ENCODE measurements around the gene FCHSD2.

Gene FCHSD2

DNA sequence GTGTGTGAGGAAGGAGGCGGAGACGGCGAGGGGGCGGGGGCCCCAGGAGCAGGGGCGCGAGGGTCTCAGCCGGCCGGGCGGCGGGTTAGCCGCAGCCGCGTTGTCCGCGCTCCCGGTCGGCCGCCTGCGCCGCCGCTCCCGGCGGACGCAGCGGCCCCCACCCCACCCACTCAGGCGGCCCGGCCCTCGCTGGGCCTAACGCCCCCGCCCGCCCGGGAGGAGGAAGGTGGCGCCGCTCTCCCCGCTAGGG is at the start of gene FCHSD2:
Gene FCHSD2 (minus strand): TSS at position 191 of the 250 bp plus-strand sequence. CDS start 441 bp downstream, outside the sequence.
- no peak for DNase-seq (ENCODE audit: low spot score)

DNA sequence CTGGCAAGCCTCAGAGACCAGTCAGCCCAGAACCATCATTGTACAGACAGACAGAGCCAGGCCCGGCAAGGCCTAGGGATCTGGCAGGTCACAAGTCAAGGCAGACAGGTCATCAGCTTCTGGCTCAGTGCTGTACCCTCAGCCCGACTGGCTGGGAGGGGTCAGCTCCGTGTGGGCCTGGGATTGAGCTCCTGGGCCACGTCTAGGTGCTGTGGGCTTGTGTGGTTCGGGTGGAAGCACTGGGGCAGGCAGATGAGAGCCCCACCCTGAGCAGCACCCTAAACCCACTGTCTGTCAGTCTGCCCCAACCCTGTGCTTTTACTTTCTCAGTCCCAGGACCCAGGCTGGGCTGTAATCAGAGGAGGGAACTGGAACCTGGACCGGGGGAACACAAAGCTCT is 49.0 kb upstream of the FCHSD2 start:
- no peak for DNase-seq (ENCODE audit: low spot score)

DNA sequence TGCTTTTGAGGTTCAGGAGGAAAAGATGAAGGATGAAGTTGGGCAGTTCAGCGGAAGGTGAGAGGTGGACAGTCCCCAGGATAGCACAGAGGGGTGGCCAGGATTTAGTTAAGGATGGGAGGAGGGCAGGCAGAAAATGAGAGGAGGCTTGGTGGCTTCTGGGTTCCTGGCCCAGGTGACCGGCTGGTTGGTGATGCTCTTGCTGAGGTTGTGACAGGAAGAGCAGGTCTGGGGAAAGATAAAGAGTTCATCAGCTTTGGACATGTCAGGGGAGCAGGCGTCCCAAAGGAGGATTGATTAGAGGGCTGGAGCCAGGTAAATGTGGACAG is 48.4 kb upstream of the FCHSD2 start:
- DNase-seq (ENCODE audit: low spot score), result no peak

DNA sequence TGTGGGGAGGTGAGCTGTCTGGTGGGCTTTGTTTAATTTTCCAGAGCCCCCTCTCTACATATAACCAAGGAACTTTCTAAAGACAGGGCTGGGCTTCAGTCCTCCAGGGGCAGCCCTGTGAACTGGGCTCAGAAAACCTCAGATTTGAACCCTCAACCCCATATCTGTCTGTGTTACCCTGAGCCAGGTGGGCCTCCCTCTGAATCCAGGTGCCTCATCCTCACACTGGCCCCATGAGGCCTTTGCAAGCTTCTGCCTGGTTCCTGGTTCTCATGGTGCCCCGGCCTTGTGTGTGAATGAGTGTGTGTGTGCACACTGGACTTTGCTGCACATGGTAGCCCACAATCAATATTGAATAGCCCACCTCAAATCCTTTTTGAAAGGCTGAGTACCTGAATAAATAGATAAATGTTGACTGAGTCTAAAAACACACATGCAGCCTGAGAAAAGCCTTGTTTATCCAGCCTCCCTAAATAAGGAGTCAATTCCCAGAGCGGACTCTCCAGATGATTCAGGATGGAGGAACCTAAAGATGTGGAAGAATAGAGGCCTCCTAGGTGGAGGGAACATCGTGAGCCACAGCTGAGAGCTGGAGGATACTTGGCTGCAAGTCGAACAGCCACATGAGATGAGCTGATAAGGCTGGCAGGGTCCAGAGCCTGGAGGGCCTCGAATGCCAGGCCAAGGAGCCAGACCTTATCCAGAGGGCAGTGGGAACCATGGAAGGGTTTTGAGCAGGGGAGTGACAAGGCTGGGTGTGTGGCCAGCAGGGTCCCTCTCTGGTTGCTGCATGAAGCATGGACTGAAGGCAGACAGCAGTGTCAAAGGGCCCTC is 47.8 kb upstream of the FCHSD2 start:
- no peak for DNase-seq (ENCODE audit: low spot score)

DNA sequence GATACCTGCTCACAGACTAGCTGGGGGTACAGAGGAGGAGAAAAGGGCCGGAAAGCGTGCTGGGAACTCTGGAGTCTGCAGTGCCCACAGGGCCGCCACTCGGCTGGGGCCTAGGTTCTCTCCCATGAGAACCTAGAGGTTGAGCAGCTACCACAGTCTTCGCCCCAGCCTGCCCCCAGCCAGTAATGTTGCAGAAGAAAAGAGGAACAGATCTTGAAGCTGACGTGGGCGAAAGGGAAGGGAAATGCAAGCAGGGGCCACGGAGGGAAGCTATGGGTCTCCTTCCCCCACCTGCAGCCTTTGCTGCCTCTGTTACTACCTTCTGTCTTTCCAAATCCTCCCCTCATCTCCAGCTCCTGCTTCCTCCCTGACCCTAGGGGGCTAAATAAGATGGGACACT is 47.2 kb upstream of the FCHSD2 start:
- DNase-seq (ENCODE audit: low spot score), result no peak

DNA sequence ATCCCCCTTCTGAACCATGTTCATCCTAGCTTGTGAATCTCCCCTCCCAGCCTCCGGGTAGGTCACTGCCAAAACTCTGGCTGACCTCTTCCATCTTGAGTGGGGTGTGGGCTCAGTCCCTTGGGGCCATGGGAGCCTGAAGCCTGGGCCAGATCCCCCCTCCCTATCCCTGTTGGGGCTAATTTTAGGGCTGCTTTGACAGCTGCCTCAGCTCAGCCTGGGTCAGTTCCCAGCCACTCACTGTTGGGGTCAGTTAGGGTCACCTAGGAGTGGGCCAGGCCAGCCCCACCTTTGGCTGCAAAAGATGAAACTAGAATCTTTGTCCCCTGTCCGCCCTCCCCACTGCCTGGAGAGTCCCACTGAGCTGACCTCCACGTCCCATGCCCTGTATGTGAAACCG is 46.2 kb upstream of the FCHSD2 start:
- no peak for DNase-seq (ENCODE audit: low spot score)

DNA sequence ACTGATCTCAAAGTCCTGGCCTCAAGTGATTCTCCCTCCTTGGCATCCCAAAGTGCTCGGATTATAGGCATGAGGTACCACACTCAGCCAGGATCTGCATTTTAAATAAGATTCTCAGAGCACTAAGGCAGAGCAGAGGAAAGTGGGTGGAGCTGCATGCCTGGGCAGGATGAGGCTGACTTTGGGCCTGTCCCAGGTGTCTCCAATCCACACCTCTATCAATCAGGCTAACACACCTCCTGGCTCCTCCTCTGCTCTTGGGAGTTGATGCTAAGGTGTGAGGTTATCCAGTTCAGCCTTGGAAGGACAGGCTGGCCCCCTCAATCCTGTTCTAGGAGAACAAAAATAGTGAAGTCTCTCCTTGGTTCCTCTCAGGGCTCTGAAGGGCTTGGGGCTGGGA is 45.7 kb upstream of the FCHSD2 start:
- DNase-seq (ENCODE audit: low spot score), result no peak

DNA sequence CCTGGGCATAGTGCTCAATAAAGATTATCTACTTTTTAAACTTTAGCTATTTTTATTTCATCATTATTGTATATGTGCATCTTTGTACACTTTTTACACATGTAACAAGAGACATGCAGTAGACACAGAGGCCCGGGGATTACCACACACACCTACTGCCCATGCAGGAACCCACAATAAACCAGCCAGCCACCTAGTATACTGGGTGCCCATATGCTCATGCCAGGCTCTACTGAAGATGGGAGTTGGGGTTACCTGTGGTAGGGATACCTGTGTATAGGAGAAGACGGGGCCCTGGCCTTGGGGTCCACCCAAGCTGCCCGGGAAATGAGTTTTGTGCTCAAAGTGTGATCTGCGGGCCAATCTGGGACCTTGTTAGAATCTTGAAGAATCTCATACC is 44.8 kb upstream of the FCHSD2 start:
- no peak for DNase-seq (ENCODE audit: low spot score)

DNA sequence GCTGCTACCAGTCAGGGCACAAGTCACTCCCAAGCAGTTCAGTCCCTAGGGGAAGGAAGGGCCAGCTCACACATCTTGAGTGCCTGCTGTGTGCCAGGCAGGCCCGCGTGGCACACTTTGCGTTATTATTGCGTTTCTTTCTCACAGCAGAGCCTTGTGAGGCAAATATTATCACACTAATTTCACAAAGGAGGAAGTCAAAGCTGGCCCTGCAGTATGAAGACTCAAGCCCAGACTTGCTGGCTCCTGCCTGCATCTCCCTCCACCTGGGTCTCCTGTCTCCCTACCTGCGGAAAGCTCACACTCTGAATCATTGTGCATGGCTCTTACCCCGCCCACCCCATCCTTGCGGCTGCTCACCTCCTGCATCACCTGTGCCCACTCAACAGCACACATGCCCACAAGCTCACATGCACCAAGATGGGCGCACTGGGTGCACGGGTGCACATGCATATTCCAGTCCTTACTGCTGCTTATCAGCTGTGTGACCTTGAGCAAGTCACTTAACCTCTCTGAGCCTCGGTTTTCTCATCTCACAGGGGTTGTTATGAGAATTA is 44.3 kb upstream of the FCHSD2 start:
- no peak for DNase-seq (ENCODE audit: low spot score)

DNA sequence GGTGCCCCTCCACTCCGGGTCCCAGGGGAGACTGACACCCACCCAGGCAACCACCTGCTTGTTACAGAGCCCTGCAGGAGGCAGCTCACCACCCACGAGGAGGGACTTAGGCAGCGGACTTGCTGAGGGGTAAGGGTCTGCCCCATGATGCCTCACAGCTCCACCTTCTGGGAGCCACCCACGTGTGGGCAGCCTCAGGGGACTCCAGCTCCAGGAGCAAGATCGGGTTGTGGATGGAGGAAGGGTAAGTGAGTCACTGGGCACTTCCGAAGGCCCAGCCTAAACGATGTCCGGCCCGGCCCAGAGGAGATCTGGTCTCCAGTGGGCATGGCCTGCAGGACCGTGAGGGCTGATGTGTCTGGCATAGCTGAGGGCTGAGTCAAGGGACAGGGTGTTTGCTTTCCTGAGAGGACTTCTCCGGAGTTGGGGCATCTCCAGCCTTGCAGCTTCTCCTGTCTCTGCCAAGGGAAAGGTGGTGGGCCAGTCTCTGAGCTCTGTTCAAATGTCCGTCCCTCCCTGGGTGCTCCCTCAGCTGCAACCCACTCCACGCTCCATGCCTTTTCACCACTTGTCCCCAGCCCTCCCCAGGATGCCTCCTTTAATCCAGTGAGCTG is 43.7 kb upstream of the FCHSD2 start:
- no peak for DNase-seq (ENCODE audit: low spot score)

DNA sequence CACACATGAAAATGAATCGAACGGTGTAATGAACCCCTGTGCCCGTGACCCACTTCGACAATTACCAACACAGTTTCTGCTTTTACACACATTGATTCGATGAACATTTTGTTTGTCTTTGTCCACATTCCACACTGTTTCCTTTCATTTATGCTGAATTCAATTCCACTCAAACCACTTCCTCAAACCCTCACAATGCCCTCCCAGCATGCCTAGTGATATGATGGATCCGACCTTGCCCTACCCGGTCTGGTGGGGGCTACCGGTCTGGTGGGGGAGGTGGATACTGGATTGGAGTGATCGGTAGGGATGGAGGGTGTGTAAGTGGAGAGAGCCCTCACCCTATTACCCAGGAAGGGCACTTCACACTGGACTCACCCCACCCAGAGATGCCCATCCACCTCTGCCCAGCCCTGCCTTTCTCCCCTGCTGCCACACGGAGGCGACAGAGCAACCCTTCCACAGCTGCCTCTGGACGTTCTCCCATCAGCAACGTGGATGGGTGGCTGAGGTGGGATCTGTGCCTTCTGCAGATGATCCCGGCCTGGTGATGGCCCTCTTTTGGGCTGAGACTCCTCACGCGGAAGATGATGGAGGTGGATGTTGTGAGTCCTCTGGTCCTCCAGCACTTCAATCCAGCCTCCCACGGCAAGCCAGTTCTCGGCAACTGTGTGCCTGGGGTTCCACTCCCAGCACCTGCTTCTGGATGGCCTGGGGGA is 43.0 kb upstream of the FCHSD2 start:
- DNase-seq (ENCODE audit: low spot score), result no peak

DNA sequence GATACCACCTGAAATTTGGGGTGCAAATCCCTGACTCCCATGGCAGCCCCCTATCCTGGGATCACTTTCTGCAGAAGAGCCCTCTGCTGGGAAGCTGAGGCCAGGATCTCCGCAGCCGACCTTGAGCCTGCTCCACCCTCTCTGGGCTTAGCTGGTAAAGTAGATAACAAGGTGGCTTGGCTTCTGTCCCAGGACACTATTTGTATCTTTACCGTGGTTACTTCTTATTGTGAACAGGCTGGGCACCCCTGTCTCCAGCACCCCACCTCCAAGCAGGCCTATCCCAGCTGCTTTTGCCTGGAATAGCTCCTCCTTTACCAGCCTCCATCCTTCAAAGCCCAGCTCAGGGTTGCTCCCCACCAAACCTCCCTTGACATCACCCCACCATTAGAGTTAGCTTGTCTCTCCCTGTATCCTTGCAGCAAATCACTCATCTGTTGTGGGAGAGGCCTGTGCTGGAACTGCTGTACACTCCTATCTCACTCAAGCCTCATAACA is 40.8 kb upstream of the FCHSD2 start:
- DNase-seq (ENCODE audit: low spot score), result no peak

DNA sequence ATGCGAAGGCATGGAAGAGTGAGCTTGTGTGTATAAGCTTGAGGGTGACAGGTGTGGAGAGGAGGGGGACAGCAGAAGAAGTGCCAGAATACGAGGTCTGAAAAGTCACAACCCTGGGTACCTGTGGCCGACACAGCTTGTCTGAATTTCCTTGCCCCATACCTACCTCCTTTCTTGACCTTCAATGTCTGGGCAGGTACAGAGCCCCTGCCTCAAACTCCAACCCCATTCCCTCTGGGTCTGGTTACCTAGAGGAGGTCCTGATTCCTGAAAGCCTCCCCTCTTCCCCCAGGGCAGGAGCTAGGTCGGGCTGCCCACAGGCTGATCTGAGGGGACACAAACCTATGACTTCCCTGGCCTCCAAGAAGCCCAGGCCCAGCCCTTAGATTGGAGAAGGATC is 36.6 kb upstream of the FCHSD2 start:
- no peak for DNase-seq (ENCODE audit: low spot score)

DNA sequence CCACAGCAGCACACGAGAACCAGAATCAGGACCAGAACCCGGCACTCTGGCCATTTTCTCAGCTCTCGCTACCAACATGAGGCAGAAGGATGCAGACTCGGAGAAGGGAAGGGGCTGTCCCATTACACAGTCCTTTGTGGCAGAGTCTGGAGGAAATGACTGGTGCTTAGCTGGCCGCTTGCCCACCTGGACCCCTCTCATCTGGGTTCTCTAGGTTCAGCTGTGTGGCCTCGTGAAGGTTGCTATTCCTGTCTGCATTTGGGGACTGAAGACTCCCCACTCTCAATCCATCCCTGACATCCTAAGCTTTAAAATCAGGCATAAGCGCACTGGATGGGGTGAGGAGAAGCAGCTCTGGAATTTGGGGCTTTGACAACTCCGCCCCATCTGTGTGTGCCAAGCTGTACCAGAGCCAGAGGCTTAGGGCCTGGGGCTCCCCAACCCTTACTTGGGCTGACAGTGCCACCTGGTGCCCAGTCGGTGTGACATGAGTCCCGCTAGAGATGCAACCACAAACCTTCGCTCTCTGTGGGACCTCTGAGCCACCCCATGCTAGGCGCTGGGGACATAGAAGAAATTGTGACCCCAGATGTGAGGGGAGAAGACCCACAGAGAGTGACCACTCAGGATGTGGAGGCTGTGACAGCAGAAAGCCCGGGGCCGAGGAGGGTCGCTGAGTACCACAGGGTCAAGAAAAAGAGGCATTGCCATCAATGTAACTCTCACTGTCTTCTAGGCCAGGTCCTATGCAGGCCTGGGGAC is 35.8 kb upstream of the FCHSD2 start:
- DNase-seq (ENCODE audit: low spot score), result peak; percentile 77

DNA sequence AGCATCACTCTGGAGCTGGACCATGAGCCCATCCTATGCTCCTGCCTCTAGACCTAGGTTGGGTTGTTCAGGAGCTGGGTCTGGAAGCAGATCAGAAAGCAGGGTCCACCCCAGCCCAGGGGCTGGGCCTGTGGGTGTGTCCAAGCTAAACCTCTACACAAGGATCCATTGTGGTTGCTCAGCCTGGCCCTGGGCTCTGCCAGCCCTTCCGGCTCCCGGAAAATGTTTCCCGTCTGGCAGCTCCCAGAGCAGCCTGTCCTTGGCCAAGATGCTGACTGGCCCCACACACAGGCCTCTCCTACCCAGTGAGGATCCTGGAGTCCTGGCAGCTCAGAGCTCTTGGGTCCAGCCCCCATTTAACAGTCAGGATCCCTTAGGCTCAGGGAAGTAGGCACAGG is 35.3 kb upstream of the FCHSD2 start:
- DNase-seq (ENCODE audit: low spot score), result peak; percentile 59

DNA sequence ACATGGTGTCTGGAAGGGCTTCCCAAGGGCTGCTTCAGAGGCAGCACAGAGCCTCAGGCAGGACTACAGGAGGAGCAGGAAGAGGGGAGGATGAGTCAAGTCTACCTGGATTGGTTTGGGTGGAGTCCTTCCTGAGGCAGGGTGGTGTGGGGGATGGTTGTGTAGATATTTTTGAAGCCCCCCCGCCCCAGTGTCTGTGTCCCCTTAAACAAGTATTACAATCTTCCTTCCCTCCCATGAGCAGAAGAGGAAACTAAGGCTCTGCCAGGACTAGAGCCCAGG is 34.7 kb upstream of the FCHSD2 start:
- no peak for DNase-seq (ENCODE audit: low spot score)

DNA sequence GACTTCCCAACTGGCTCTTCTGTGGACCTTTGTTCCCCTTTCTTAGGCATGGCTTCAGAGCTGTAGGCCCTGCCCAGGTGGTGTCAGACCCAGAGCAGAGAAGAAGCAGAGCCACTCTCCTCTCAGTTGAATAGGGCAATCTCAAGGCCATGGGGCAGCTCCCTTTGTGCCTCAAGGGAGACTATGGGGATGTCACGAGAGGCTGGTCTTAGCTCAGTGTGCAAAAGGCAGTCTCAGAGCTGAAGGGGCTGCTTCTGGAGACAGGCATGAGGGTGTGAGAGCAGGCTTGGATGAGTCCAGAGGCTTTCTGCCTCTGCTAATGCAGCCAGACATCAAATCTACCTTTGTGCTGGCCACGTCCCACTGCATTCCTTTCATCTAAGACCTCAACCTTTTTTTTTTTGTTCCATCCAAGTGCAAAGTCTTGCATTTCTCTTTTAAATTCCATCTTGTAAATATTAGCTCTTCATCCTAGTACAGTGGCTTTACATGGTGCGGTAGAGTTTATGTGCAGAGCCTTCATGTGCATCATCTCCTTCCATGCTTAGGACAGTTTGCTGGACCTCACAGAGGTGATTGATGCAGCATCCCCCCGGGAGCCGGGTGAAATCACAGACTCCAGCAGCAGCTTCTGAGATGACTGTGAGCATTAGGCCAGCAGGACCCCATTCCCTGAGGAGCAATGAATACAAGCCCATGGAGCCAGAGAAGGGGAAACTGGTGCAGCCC is 34.2 kb upstream of the FCHSD2 start:
- DNase-seq (ENCODE audit: low spot score), result no peak

DNA sequence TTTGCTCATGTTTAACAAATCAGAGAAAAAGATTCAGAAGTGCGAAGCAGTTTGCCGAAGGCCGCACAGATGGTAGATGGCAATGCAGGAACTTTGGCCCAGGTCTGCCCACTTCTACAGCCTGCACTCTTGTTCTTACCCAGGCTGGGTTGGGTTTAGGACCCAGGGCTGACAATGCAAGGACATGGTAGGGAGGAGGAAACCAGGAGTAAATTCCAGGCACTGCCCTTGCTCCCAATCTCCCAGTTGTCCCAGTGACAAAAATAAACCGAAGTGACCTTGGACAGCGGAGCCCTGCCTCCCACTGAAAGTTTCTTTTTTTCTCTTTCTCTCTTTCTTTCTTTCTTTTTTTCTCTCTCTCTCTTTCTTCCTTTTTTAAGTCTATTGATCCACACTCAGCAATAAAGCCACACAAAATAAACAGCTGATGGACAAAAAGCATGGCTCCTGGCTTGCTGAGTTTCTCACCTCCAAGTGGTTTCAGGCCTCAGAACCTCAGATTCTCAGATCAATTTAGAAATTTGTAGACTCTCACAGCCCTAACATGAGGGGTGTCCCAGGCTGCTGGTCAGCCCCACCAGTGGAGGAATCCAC is 33.5 kb upstream of the FCHSD2 start:
- DNase-seq (ENCODE audit: low spot score), result no peak

DNA sequence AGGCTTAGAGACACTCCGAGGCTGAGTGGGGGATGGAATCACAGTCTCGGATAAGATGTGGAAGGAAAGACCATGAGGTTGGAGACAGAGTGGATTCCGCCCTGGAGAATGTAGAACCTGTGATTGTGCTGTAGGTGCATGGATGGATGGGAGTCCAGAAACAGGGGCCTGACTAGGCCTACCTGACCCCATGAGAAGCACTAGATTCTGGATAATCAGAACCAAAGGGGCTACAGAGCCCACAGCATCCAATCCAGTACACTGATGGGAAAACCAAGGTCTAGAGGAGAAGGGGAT is 32.3 kb upstream of the FCHSD2 start:
- DNase-seq (ENCODE audit: low spot score), result no peak

DNA sequence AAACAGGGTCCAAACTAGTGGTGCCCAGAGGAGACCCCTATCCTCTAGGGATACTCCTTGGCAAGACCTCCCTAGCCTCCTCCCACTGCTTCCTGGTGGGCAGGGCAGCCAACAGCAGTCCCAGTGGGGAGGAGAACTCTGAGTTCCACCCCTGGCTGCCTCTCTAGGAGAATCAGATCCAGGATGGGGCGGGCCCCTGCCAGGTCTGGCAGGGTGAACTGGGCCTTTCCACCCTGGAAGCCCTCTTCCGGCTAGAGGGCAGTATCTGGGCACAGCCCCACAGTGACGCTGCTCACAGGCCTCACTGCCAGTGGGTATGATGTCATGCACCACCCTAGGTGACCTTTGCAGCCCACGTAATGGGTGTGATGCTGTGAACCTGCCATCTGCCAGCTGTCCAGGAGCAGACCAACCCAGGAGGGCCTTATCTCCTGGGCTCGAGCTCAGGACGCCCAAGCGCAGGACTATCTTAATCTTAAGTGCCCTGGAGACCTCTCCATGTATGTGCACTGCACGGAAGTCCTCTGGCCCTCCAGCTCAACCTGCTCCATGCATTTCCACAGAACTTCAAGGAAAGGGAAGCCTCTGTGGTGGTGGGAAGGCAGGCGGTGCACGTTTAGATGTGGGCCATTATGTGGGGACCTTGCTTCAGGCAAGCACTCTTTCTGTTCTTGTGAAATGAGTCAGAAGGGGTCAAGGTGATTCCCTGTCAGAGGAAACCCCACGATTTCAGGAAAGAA is 31.8 kb upstream of the FCHSD2 start:
- no peak for DNase-seq (ENCODE audit: low spot score)

Measured in putamen (tissue), 1 donor.